H9 (cell line): ENCODE results near the gene TRPM1. TPM values are rescaled to one million over a fixed set of nuclear protein-coding genes. Genes with fewer than 3 reads are reported as not detected.

Source experiments
- DNase-seq: peaks from one replicate; pipeline ENCODE4 v3.0.0-alpha.2; 2017
- H2AFZ ChIP-seq: one replicate; pipeline ENCODE4 v1.6.1; 2013; ENCODE audit warnings: mild to moderate bottlenecking, low read length, control low read depth, moderate library complexity
- H2AK5ac ChIP-seq: 2 replicates; pipeline ENCODE4 v1.6.1; 2013; ENCODE audit warnings: low read length, control low read depth, mixed read lengths; ENCODE audit not compliant: insufficient read length
- H2BK120ac ChIP-seq: one replicate; pipeline ENCODE4 v1.6.1; 2013; ENCODE audit warnings: low read depth, mild to moderate bottlenecking, low read length, control low read depth, inconsistent platforms; ENCODE audit not compliant: poor library complexity, severe bottlenecking
- H2BK12ac ChIP-seq: 2 replicates; pipeline ENCODE4 v1.6.1; 2013; ENCODE audit warnings: low read length, control low read depth, mixed read lengths, low read depth; ENCODE audit not compliant: insufficient read length
- H2BK15ac ChIP-seq: 2 replicates; pipeline ENCODE4 v1.6.1; 2013; ENCODE audit warnings: low read depth, low read length, control low read depth
- H2BK20ac ChIP-seq: one replicate; pipeline ENCODE4 v1.6.1; 2013; ENCODE audit warnings: low read depth, mild to moderate bottlenecking, low read length, control low read depth, inconsistent platforms; ENCODE audit not compliant: poor library complexity, severe bottlenecking
- H2BK5ac ChIP-seq: 2 replicates; pipeline ENCODE4 v1.6.1; 2013; ENCODE audit warnings: low read length, control low read depth, mixed read lengths; ENCODE audit not compliant: insufficient read length
- H3K14ac ChIP-seq: 2 replicates; pipeline ENCODE4 v1.6.1; 2013; ENCODE audit warnings: low read length, control low read depth; ENCODE audit not compliant: insufficient read depth
- H3K18ac ChIP-seq: 2 replicates; pipeline ENCODE4 v1.6.1; 2013; ENCODE audit warnings: low read depth, mild to moderate bottlenecking, mixed read lengths, low read length, control low read depth; ENCODE audit not compliant: insufficient read length
- H3K23ac ChIP-seq: 2 replicates; pipeline ENCODE4 v1.6.1; 2013; ENCODE audit warnings: low read length, control low read depth, mixed read lengths, low read depth; ENCODE audit not compliant: insufficient read length
- H3K23me2 ChIP-seq: 2 replicates; pipeline ENCODE4 v1.6.1; 2013; ENCODE audit warnings: low read depth, mild to moderate bottlenecking, mixed read lengths, low read length, control low read depth; ENCODE audit not compliant: insufficient read length, poor library complexity, severe bottlenecking
- H3K27ac ChIP-seq: 2 replicates; pipeline ENCODE4 v1.5.1; 2013; ENCODE audit warnings: low read length, control low read depth, mixed read lengths, low read depth; ENCODE audit not compliant: insufficient read length
- H3K27me3 ChIP-seq: 2 replicates; pipeline ENCODE4 v1.6.1; 2013; ENCODE audit warnings: low read length, control low read depth, inconsistent platforms; ENCODE audit not compliant: insufficient read depth
- H3K4ac ChIP-seq: 2 replicates; pipeline ENCODE4 v1.6.1; 2013; ENCODE audit warnings: low read depth, mild to moderate bottlenecking, control low read depth, inconsistent platforms, low read length, moderate library complexity
- H3K4me1 ChIP-seq: 2 replicates; pipeline ENCODE4 v1.6.1; 2013; ENCODE audit warnings: low read length, control low read depth, inconsistent platforms; ENCODE audit not compliant: insufficient read depth
- H3K4me2 ChIP-seq: 2 replicates; pipeline ENCODE4 v1.6.1; 2013; ENCODE audit warnings: low read length, control low read depth, mixed read lengths; ENCODE audit not compliant: insufficient read length, insufficient read depth
- H3K56ac ChIP-seq: 2 replicates; pipeline ENCODE4 v1.6.1; 2013; ENCODE audit warnings: low read depth, mild to moderate bottlenecking, mixed read lengths, low read length, control low read depth; ENCODE audit not compliant: insufficient read length
- H3K79me1 ChIP-seq: 2 replicates; pipeline ENCODE4 v1.6.1; 2013; ENCODE audit warnings: low read depth, mild to moderate bottlenecking, moderate library complexity, low read length, control low read depth, inconsistent platforms; ENCODE audit not compliant: insufficient read depth, poor library complexity, severe bottlenecking
- H3K79me2 ChIP-seq: 2 replicates; pipeline ENCODE4 v1.6.1; 2013; ENCODE audit warnings: low read length, control low read depth, inconsistent platforms; ENCODE audit not compliant: insufficient read depth
- H3K9ac ChIP-seq: 2 replicates; pipeline ENCODE4 v1.6.1; 2013; ENCODE audit warnings: low read length, control low read depth, mixed read lengths; ENCODE audit not compliant: insufficient read length; ENCODE audit errors: extremely low read depth
- H3K9me3 ChIP-seq: one replicate; pipeline ENCODE4 v1.6.1; 2013; ENCODE audit warnings: low read depth, low read length, inconsistent platforms; ENCODE audit not compliant: control insufficient read depth
- H3T11ph ChIP-seq: one replicate; pipeline ENCODE4 v1.6.1; 2013; ENCODE audit warnings: mild to moderate bottlenecking, low read length, control low read depth, inconsistent platforms
- H4K20me1 ChIP-seq: one replicate; pipeline ENCODE4 v1.6.1; 2013; ENCODE audit not compliant: control insufficient read depth, insufficient read length, insufficient read depth
- H4K5ac ChIP-seq: 2 replicates; pipeline ENCODE4 v1.6.1; 2013; ENCODE audit warnings: low read depth, mild to moderate bottlenecking, mixed read lengths, low read length, control low read depth; ENCODE audit not compliant: insufficient read length
- H4K8ac ChIP-seq: replicated peaks from 2 replicates; pipeline ENCODE4 v1.6.1; 2013; ENCODE audit warnings: low read length, control low read depth, mixed read lengths, low read depth; ENCODE audit not compliant: insufficient read length
- H4K91ac ChIP-seq: 2 replicates; pipeline ENCODE4 v1.6.1; 2013; ENCODE audit warnings: low read depth, mild to moderate bottlenecking, moderate library complexity, mixed read lengths, low read length, control low read depth; ENCODE audit not compliant: insufficient read length
- H3K27ac Mint-ChIP-seq, 3 experiments: 2 replicates in 2 of 3; 3 replicates in 1 of 3; pipeline ENCODE4 v1.8.0; 2020 to 2021; ENCODE audit warnings: mixed read lengths in 3 of 3, mild to moderate bottlenecking in 1 of 3, moderate library complexity in 1 of 3
- H3K27me3 Mint-ChIP-seq: 2 replicates; pipeline ENCODE4 v1.8.0; 2021; ENCODE audit warnings: low read depth, mild to moderate bottlenecking, moderate library complexity, mixed read lengths
- H3K36me3 Mint-ChIP-seq, 3 experiments: 2 replicates in 2 of 3; 3 replicates in 1 of 3; pipeline ENCODE4 v1.8.0; 2020 to 2021; ENCODE audit warnings: low read depth in 3 of 3, mixed read lengths in 3 of 3; ENCODE audit not compliant: insufficient read depth in 1 of 3
- H3K4me1 Mint-ChIP-seq, 2 experiments: 2 replicates each; pipeline ENCODE4 v1.8.0; 2020; ENCODE audit warnings: mixed read lengths in 2 of 2
- H3K4me3 Mint-ChIP-seq, 2 experiments: 2 replicates in 1 of 2; 3 replicates in 1 of 2; pipeline ENCODE4 v1.8.0; 2020 to 2021; ENCODE audit warnings: mild to moderate bottlenecking in 2 of 2, mixed read lengths in 2 of 2, moderate library complexity in 1 of 2
- H3K9me3 Mint-ChIP-seq, 2 experiments: 2 replicates in 1 of 2; 3 replicates in 1 of 2; pipeline ENCODE4 v1.8.0; 2020; ENCODE audit warnings: mild to moderate bottlenecking in 2 of 2, mixed read lengths in 2 of 2, moderate library complexity in 1 of 2
- CTCF ChIP-seq: fragments of 200-600 bp; sonication (generic); conservative IDR thresholded peaks from 3 replicates; pipeline ENCODE4 v1.8.0; 2021; ENCODE audit warnings: antibody characterized with exemption, mild to moderate bottlenecking
- total RNA-seq: library from RNA; stranded (reverse); gene quantifications from 2 replicates; pipeline ENCODE4 v1.2.1, GENCODE V29; 2021

TRPM1 gene
- total RNA-seq, 1 experiment from 2014 or later: not detected

- Histone ChIP-seq H3K23ac (no peak overlapping the region), H3K4ac (no peak overlapping the region), H2BK120ac (no peak overlapping the region), H4K20me1 (no peaks in the 10 kb centered on the region), H4K5ac (no peak overlapping the region), H2AFZ (no peak overlapping the region), H4K8ac (no peak overlapping the region), H2BK20ac (no peak overlapping the region), H3K79me2 (no peaks in the 10 kb centered on the region), H2AK5ac (no peak overlapping the region), H3K18ac (no peak overlapping the region), H3K23me2 (no peaks in the 10 kb centered on the region), H3T11ph (no peak overlapping the region), H3K27ac (no peak overlapping the region), H3K4me1 (no peaks in the 10 kb centered on the region), H4K91ac (no peak overlapping the region), H3K9me3 (no peaks in the 10 kb centered on the region), H2BK15ac (no peak overlapping the region), H3K14ac (no peak overlapping the region), H3K79me1 (peaks cover 3% of the 10 kb centered on the region), H3K27me3 (no peaks in the 10 kb centered on the region), H3K4me2 (no peak overlapping the region), H2BK5ac (no peak overlapping the region), H2BK12ac (no peak overlapping the region), H3K56ac (no peak overlapping the region), H3K9ac (no peak overlapping the region)
- no peak for TF ChIP-seq CTCF
- H3K4me1 Mint-ChIP-seq: peaks cover 0 to 8% of the 10 kb centered on the region in 2 experiments; a peak in 1 of 4 replicates
- H3K4me3 Mint-ChIP-seq: no peak overlapping the region
- H3K36me3 Mint-ChIP-seq: peaks cover 1 to 24% (median 5%) of the 10 kb centered on the region in 3 experiments; a peak in 3 of 7 replicates
- H3K27ac Mint-ChIP-seq: no peak overlapping the region
- H3K27me3 Mint-ChIP-seq: no peaks in the 10 kb centered on the region
- no peak for DNase-seq
- no peaks in the 10 kb centered on the region for H3K9me3 Mint-ChIP-seq
Observed at GRCh38 chr15:30978328-30978727, 123.2 kb downstream of the TRPM1 start.
